ENCODE data around the gene ARHGAP15.

The ARHGAP15 gene

GRCh38 chr2:143280097-143280757, 151.0 kb downstream of the ARHGAP15 start:
- no peak for DNase-seq

DNA sequence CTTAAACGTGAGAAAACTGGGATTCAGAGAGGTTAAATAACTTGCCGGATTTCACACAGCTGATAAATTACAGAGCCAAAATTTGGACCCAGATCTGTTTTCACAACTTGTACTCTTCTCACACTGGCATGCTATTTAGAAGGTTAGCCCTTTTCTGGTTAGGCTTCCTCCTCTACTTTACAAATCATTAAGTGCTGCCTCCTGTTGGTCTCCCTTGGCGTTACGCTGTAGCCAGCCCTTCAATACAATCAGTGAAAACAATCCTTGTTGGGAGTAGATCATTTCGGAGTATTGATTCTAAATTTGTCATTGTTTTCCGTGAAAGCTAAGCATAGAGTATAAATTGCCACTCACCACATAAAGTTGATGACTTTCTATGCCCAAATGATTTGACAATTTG, 153.5 kb downstream of the ARHGAP15 start:
- no peak for DNase-seq

GRCh38 chr2:143284087-143284675, 155.0 kb downstream of the ARHGAP15 start:
- no peak for DNase-seq

- DNase-seq = peak; percentile 32
These were observed 159.8 kb downstream of the ARHGAP15 start for GRCh38 chr2:143289025-143289424.

DNA sequence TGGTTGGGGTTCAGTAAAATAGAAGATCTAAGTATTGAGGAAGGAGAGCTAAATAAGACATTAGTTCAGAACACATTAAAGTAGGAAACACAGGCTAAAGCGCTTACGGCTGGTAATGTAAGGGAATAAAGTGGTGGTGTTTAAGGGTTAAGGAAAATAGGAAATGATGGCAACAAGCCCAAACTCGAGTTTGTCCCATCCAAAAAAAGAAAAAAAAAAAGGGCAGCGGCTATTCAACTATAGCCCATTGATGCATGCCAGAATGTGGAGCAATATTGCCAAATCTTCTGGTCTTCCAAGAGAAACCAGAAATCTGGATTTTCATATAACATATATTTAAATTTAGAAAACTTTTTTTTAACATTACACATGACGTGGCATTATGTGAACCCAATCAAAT, 161.0 kb downstream of the ARHGAP15 start:
- DNase-seq = no peak

DNA sequence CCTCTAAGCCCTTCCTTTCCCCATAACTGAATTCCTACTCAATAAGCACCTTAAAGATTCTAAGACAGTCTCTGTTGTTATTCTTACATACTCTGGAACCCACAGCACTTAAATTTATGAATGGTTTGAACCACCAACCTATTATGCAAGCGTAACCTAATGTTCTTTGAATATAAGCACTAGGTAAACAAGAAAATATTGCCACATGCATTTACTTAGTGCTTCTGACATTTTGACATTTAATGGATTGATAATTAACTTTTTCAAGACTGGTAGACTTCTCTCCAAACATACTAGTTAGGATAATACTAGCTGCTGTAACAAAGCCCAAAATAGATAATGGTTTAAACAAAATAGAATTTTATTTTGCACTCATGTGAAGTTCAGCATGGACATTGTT, 164.8 kb downstream of the ARHGAP15 start:
- no peak for DNase-seq

DNA sequence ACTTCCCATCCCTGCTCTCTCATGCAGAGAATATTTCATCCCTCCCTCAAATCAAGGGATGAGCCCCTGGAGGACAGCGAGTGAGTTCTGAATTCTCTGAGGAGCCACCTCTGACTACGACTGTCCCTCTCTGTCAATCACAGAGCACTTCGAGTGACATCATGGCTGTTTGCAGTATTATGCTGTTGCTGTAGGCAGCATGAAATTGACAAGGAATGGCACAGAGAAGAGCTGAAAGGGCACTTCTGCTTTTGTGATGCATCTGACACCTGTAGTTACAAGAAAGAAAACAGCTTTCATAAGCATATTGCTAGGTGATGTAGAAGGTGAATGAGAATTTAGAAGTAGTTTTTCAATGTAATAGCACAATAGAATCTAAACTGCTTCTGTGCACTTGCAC, 166.9 kb downstream of the ARHGAP15 start:
- no peak for DNase-seq

DNA sequence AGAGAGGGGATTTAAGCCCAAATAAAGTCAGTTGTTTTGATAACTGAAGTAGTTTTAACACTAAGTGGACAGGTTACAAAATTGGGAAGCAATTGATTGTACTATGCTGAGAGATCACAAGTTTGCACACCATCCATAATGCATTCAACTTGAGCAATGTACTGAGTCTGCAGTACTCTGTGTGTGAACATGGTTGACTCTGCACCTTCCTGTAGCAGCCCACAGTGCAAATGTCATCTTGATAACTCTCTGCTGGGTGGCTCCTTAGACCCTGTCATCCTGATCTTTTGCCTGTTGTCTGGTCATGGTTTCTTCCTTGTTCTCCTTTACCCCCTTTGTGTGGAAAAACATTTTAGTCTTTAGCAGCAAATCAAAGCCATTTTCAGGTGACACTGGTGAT, 168.0 kb downstream of the ARHGAP15 start:
- DNase-seq = no peak

- no peak for DNase-seq
These were observed 171.3 kb downstream of the ARHGAP15 start for GRCh38 chr2:143300536-143300935.

DNA sequence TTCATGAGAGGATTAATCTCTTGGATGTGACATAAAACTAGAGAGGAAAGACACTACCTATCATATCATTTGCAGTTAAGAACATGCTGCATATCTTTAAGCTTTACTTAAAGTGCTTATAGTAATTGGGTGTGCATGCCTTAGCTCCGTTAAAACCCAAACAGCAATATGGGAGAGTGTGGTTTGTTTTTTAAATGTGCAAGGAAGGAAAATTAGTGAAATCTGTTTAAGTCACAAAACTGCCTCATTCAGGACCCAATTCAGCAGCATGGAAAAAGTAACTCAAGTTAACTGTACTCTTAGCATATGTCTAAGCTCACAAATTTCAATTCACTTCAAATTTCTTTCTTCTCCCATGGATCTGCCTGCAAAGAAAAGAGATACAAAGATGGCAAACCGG, 182.2 kb downstream of the ARHGAP15 start:
- DNase-seq = no peak

DNA sequence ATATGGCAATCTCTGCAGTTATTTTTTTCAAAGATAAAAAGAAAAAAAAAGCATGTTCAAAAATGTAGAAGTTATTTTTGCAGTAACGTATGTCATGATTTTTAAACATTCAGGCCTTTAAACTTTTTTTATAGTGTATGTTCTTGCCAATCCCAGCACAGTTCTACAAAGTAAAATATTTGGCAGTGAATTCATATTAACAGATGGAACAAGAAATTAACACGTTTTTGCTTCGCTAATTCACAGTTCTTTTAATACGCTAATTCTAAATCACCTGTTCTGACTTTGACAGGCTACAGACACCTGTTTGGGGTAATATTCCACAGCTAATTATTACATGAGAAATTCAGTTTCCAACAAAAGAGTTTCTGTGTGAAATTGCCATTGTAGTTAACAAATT, 183.2 kb downstream of the ARHGAP15 start:
- no peak for DNase-seq

DNA sequence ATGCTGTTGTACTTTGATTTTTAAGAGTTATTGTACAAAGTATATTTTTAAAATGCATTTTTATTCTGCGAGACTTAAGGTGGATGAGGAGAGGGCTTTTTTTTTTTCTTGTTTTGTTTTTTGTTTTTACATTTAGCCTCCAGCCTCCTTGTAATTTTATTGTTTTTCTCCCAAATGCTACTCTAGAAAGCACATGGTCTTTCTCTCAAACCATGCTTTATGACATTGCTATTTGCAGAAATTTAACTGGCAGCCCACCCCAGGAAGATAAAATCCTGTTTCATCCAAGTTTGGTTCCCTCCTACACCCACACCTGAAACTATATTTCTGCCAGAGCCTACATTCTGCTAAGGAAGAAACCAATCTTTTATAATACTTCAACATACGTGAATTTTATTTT, 184.6 kb downstream of the ARHGAP15 start:
- no peak for DNase-seq

DNA sequence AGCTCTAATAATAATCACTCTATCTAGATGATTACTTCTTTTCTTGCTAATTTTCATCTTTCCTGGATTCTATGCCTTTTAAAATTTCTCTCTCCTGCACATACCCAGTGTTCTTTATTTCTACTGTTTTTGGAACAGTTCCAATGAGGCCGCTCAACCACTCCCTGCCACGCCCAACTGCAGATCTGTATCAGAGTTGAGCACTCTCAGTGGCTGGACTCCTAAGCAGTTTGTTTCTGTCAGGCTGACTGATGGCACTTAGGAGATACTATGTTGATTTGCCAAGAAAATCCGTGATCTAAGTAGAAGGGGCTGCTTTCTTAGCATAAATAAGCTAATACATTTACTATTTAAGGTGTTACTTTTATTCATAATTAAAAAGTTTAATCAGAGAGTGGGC, 192.8 kb downstream of the ARHGAP15 start:
- DNase-seq = no peak

GRCh38 chr2:143329288-143329687, 200.1 kb downstream of the ARHGAP15 start:
- no peak for DNase-seq

DNA sequence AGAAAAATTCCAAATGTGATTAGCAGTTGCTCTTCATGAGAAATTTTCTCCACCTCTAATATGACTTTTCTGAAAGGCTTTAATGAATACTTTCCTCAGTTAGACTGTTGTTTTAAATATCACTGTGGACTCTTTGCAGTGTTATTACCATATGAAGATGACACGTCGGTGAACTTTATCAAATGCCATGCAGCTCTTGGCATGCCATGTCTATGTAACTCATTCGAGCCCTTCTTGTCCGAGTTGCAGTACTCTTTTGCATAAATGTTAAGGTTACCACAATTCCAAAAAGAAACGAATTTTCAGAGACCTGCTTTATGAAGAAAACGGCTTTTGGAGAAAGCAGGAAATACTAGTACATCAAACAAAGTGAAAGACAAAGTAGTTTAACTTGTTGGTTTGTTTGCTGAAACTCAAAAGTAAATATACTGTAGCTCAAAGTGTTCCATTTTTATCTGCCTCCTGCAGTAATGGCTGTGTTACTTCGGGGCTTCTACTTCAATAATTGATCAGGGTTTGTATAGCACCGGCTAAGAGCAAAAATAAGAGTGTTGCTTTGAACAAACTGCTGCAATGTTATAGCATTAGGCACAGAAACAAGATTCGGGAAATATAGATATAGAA, 204.1 kb downstream of the ARHGAP15 start:
- no peak for DNase-seq

GRCh38 chr2:143333847-143334246, 204.6 kb downstream of the ARHGAP15 start:
- no peak for DNase-seq

- no peak for DNase-seq
These were observed 205.6 kb downstream of the ARHGAP15 start for GRCh38 chr2:143334837-143335236.

GRCh38 chr2:143336719-143337210, 207.5 kb downstream of the ARHGAP15 start:
- DNase-seq = no peak

GRCh38 chr2:143341478-143341877, 212.3 kb downstream of the ARHGAP15 start:
- no peak for DNase-seq

DNA sequence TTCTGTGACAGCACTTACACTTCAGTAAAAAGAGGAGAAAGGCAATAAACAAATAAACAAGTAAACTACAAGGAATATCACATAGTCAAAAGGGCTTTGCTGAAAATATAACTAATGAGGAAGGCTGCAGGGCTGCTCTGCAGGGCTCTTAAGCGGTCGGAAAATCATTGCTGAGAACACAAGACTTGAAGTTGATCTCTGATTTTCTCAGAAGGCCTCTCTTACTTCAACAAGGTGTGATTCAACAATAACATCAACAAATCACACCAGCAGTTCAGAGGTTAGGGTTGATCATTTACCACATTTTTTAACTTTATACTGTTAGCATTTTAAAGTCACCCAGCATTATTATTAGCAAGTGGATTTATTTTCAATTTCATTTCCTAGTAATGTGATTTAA, 215.6 kb downstream of the ARHGAP15 start:
- no peak for DNase-seq

- no peak for DNase-seq
These were observed 216.9 kb downstream of the ARHGAP15 start for GRCh38 chr2:143345887-143346787.

DNA sequence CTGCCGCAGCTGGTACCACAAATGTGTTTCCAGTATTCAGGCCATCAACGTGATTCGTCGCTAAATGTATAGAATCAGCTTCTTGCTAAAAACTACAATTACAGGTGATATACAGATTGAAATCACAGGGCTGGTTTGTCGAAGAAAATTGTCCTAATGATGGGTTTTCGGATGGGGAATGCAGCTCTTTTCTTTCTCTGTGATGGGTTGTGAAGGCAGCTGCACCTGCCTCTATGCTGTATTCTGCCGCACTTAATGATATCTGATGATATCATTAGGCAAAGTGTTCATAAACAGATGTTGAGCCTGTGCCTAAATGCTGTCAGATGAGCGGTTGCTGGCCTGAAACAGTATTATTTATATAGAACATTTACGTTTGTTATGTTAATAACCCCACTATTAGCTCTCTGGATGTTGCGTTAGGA, 218.1 kb downstream of the ARHGAP15 start:
- no peak for DNase-seq

DNA sequence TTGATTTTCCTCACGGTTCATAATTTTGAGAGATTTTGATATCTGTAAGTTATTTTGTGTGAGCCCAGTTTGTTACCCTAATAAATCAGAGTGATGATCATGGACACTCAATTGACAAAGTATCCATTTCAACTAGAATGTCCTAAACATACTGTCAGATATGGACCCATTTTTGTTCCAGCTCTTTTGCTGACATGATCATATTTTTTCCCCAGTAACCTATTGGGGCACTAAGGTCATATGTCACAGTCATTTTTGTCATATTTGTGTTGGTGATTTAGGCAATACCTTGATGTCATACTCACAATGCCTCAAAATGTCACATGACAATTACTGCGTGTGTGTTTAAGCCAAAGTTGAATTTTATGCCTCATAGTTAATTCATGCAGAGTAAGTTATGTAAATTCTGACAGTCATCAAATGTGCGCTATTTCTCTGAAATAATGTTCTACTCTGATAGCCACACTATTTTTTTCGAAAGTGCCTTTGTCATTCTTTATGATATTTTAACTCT, 218.7 kb downstream of the ARHGAP15 start:
- DNase-seq = no peak

Data from retina (tissue), 1 donor.